Fibroblast of mammary gland (primary cell): Measurements from ENCODE around the gene TFF2.
A peak's percentile ranks its signal among the peaks of the same experiment; 100 is the strongest.

Experiments
- DNase-seq: peaks from one replicate; pipeline ENCODE4 v3.0.0-alpha.2; 2010; ENCODE audit warnings: low read depth
- H3K4me3 ChIP-seq: 2 replicates; pipeline ENCODE4 v1.5.1; 2011; ENCODE audit warnings: low read depth, mild to moderate bottlenecking, low read length, moderate library complexity; ENCODE audit not compliant: control insufficient read depth
- TF ChIP-seq, protein P1 (sequence below): conservative IDR thresholded peaks from 2 replicates; pipeline ENCODE4 v1.5.1; 2011; ENCODE audit warnings: low read depth, low read length, inconsistent platforms; ENCODE audit not compliant: control insufficient read depth, insufficient read depth

Gene TFF2, protein sequence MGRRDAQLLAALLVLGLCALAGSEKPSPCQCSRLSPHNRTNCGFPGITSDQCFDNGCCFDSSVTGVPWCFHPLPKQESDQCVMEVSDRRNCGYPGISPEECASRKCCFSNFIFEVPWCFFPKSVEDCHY

DNA sequence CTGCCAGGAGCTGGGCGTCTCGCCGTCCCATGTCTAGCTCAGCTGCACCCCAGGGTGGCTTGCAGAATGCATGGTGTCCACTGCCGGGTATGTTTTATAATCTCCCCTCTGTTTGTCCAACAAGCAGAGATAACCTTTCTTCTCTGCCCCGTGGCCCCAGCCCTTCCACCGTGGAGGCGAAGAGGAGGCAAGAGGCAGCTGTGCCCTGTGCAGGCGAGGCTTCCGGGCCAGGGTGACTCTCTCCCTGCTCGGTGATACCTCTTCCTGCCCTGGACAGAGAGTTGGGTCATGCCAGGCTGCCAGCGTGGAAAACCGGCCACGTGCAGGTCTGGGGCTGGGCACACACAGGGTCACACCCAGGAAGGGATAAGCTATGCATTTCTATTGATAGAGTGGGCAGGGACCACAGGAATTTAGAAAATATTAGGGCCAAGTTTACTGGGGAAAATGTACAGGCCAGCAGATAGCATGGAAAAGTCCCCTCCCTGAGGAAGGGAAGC lies at the start of gene TFF2:
TFF2 (minus strand) TSS at position 68 of the 500 bp plus-strand sequence; CDS start at position 31, 37 bp downstream.
- DNase-seq, result no peak

DNA sequence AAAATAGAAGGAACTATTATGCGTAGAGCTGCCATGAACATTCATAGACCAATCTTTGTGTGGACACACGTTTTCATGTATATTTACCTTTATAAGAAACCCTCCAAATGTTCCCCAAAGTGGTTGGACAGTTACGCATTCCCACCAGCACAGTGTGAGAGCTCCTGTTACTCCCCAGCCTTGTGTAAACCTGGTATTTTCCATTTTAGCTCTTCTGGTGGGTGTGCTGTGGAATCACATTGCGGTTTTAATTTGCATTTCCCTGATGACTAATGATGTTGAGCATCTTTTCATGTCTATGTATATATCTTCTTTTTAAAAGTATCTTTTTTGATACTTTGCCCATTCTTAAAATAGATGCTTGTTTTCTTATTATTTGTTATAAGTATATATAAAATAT lies 49.7 kb upstream of the TFF2 start:
- TF ChIP-seq, protein P1, sequence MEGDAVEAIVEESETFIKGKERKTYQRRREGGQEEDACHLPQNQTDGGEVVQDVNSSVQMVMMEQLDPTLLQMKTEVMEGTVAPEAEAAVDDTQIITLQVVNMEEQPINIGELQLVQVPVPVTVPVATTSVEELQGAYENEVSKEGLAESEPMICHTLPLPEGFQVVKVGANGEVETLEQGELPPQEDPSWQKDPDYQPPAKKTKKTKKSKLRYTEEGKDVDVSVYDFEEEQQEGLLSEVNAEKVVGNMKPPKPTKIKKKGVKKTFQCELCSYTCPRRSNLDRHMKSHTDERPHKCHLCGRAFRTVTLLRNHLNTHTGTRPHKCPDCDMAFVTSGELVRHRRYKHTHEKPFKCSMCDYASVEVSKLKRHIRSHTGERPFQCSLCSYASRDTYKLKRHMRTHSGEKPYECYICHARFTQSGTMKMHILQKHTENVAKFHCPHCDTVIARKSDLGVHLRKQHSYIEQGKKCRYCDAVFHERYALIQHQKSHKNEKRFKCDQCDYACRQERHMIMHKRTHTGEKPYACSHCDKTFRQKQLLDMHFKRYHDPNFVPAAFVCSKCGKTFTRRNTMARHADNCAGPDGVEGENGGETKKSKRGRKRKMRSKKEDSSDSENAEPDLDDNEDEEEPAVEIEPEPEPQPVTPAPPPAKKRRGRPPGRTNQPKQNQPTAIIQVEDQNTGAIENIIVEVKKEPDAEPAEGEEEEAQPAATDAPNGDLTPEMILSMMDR, result no peak
- peak; percentile 47 for DNase-seq
- H3K4me3 ChIP-seq, result no peak overlapping the region

More for the DNA sequence above, at the start of gene TFF2:
- no peak within 1 kb of the TSS for H3K4me3 ChIP-seq
- TF ChIP-seq, protein P1, result no peak

DNA sequence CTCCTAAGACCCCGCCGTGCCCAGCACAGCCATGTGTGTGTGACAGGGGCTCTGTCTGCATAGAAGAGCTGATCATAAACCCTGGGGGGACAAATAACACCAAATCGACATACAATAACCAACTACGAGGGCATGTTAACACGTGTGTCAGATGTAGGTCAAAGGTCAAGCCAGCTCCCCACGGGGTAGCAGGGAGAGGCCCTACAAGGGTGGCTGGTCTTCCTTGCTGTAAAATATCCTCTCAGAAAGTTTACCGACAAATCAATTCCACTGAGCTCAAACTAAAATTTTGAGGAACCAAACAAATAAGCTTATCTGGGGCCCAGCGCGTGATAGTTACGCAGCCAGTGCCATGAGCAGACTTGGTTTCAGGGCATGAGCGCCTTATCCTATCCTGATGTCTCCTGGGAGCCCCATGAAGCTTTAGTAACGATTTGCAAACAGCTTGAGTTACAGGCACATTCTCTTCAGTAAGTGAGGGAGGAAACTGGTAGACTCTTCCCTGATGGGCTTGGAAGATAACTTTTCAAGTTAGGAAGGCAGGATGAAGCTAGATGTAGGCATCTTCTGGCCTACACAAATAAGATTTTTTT lies 47.7 kb upstream of the TFF2 start:
- TF ChIP-seq, protein P1, result no peak
- DNase-seq, result no peak

DNA sequence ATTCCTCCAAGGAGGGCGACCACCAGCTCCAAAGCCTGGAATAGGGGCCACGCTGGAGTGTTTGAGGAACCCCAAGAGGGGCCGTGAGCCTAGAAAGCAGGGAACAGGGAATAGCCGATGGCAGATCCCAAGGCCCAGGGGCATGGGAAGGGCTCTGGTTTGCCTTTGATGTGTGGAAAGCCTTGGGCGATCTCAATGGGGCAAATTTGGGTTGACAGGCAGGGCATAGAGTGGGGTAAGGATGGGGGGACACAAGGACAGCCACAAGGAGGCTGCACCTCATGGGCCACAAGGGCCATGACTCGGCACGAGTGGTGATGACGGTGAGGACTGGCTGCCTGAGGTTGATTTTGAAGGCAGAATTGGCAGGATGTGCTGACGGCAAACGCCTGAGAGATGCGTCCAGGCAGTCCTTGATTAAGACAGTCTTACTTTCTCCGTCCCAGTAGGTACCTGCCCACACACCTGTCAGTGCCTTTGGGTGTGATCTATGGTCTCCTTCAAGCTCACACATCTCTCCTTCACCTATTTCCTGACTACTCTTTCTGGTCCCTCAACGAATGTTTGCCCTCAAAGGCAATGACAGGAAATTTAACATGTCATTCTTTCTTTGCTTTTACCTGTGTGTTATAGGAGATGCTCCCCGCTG lies 47.1 kb upstream of the TFF2 start:
- DNase-seq, result no peak
- no peak overlapping the region for H3K4me3 ChIP-seq
- TF ChIP-seq, protein P1, result no peak

More for the DNA sequence above, 47.7 kb upstream of the TFF2 start:
- no peak overlapping the region for H3K4me3 ChIP-seq

DNA sequence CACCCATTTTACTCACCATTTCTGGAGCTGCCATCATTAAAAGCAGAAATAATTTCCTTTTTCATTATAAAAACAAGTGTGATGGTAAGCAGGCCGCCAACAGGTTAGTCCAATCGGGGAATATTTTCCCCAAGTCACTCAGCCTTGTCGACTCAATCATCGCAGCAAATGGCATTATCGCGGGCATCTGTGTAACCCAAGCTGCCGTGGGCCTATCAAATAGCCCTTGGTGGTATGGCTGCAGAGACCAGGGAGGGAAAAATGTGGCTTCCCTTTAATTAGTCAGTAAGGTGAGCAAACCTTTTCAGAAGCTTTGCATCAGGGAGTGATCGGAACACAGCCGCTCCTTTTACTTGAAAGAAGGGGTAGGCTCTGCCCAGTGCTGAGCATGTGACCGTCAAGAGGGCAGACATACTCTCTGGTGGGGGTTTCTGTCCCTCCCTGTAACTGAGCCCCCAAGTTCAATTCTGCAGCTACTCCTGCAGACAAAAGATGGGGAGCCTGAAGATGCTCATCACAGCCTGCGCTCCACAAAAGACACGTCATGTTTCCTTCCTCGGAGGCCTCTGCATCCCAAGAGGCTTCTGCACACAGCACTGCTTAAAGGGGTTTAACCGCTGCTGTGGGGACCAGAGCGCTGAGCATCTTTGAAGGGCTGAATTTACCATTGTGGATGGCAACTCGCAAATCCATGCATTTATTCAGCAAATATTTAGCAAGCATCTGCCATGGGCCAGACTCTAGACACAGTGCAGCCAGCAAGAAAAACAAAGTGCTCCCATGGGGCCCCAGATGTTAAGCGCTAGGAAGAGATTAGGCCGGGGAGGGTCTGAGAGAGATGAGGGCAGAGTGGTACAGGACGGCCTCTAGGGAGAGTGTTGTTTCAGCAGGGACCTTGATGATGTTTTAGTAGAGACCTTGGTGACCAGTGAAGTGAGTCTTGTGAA lies 46.3 kb upstream of the TFF2 start:
- no peak for DNase-seq
- TF ChIP-seq, protein P1, result no peak

More for the DNA sequence above, 46.3 kb upstream of the TFF2 start:
- H3K4me3 ChIP-seq, result no peak overlapping the region
